ENCODE measurements around the gene LINC01488.

Gene LINC01488

DNA sequence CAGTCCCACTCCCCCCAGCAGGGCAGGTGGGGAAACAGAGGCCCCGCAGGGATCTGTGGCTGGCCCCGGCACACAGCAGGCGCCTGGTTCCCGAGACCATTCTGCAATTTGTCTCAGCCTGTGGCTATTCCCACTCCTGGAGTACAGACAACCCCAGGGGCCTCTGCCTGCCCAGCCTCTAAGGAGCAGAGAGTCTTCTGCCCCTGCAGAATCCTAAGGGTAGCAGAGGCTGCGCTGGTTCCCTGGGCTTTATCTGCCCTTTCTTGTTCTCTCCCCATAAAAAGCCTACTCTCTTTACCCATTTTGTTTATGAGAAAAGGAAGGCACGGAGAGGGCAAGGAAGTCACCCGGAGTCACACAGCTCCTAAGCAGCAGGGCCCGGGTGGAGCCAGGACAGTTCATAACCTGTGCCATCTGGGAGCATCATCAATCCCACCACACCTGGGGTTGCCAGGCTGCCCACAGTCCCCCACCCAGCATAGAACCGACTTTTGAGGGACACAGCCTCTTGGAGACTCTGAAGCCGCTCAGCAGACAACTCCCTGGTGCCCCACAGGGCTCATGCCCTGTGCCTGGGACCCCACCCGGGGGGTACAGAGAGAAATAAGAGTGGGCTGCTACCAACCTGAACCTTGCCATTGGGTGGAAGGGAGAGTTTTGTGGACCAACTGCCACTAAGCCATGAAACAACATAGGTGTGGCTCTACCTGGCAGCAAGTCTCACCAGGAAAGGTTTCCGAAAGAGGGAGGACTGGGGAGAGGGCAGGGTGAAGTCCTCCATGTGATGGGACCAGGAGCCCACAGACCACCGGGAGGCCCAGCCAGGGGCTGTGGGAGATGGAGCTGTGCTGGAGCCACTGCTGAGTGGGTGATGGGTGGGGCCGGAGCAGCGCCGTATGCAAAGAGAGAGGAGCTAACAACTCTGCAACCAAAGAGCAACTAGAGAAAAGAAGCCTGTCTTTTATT lies 17.2 kb upstream of the LINC01488 start:
- no peak for DNase-seq (ENCODE audit: low read depth)

DNA sequence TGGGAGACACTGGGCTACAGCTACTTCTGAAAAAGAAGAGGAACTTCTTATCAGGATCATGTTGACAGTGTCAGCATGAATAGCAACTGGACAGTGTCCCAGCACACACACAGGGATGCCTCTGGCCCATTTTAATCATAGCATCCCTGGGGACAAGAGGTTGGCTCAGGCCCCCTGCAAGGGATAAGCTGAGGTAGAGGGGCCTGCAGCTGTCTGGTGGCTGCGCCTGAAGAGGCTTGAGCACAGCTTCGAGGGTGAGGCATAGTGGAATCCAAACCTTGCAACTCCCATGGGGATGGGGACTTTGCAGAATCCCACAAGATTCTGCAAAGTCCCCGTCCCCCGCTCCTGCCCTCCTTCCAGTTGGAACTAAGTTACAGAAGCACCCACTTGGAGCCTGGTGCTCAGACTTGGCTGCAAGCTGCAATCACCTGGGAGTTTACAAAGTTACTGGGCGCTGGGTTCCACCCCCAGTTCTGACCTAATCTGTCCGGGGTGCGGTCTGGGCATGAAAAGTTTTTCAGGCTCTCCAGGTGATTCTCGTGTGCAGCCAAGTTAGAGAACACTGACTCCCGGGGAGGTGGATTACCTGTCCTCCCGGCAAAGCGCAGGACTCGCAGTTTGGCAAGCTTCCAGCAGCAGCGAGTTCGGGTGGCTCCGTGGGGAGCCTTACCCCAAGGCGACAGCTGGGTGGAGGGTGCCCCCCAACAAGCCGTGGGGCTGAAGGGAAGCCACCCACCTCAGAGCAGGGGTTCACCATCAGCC lies 16.0 kb upstream of the LINC01488 start:
- DNase-seq (ENCODE audit: low read depth) = no peak

DNA sequence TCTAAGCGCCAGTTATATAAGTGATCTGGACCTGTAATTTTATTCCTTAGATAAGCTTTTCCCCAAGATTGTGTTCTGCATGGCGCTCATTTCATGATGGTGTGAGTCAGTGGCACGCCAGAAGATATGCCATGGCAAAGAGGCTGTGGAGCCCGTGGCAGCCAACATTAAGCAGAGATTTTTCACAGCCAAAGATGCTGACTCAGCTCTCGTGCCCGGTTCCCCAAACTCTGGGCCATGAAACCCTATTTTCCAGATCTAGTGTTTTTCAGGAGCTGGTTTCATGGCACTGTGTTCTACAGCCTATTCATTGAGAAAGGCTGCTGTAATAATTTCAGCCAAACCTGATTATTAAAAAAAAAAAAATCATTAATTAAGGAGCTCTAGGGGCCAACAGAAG lies 15.4 kb upstream of the LINC01488 start:
- DNase-seq (ENCODE audit: low read depth) = no peak

DNA sequence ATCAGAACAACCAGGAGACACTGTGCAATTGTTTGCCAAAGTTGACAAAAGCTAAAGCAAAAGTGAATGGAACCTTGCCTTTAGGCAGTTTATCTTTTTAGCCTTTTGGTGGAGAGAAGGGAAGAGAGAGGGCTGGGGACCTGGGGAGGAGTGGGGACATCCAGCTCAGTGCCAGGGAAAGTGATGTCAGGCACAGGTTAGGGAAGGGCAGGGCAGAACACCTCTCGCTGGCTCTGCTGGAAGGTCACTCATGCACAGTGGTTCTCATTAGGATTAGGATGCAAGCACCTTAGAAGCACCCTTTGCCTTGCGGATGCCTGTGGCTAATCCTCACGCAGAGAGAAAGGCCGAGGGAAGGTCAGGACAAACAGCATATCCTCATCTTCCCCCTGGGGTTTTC lies 14.3 kb upstream of the LINC01488 start:
- DNase-seq (ENCODE audit: low read depth) = no peak

DNA sequence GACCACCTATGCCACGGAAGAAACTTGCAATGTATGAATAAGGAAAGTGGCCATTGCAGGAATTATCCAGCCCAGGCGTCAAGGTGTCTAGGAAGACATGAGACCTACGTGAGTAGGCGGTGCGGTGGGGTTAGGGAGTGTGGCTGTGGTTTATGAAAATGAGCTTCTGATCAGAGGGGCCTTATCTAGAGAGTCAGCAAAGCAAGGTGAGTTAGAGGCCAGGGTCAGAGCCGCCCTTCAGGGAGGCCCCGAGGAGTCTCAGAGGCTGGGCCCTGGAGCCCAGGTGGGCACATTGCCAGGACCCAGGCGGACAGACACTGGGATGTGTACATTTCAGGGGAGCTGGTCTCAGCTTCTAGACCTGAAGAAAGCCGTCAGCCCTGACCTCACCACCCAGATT lies 13.8 kb upstream of the LINC01488 start:
- no peak for DNase-seq (ENCODE audit: low read depth)

DNA sequence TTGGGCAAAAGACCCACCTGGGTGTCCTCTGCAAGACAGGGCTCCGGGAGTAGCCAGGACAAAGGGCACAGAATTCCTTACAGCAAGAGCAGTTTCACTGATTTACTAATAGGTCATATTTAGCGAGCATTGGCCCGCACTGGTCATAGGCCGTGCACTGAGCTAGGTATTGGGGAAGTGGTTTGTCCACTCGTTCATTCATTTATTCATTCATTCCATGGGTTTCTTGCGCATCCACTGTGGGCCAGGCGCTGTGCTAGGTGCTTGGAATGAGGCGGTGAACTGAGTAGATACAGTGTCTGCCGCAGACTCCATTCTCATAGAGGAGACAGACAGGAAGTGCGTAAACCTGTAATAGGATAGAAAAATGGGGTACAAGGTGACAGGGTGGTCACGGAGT lies 13.2 kb upstream of the LINC01488 start:
- no peak for DNase-seq (ENCODE audit: low read depth)

DNA sequence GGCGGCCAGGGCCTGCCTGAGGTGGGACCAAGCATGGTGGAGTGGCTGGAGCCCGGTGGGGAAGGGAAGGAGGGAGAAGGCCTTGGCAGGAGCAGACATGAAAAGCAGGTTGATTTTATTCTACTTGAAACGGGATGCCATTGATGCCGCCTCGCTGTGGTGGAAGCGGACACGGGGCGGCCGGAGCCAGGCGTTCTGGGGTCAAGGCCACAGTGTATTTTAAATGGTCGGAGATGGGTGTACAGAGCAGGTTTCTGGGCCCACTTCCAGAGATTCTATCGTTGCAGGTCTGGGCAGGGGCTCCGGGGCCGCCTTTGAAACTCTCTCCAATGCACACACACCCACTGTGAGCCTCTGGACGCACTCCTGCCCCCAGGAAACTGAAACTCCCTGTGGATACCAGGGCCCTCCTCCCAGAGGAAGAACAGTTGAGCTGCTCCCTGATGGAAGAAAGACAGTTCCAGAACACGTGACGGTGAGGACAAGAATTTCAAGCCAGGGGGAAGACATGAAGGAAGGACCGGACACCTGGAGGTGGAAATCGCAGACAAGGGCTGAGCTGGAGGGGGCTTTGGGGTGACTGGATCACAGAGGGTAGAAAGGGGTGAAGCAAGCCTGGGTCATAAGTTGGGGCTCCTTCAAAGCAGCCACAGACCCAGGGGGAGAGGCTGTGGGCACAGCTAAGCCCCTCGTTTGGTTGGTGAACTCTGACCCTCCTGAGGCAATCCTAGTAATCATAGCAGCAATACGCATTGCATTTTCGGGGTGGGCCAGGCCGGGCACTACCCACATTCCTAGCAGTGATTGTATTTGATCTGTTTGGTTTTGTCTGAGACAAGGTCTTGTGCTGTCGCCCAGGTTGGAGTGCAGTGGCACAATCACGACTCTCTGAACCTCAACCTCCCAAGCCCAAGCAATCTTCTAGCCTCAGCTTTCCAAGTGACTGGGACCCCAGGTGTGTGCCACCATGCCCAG lies 12.3 kb upstream of the LINC01488 start:
- no peak for DNase-seq (ENCODE audit: low read depth)

DNA sequence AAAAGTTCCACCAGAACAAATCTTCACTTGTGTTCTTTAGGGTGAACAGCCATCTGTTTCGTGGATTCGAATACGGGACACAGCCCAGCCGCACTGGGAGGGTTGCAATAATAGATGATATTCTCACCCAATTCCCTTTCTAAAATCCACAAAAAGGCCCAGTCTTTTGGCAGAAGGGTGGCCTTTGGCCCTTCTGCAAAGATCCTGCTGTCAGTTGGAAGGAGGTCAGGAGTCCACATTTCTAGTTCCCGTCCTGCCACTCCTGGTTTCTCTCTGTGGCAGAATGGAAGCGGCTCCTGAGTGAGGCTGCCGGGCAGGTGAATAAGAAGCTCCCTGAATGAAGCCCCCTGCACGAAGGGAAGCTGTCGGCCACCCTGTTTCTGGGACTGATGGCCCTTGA lies 11.2 kb upstream of the LINC01488 start:
- no peak for DNase-seq (ENCODE audit: low read depth)

DNA sequence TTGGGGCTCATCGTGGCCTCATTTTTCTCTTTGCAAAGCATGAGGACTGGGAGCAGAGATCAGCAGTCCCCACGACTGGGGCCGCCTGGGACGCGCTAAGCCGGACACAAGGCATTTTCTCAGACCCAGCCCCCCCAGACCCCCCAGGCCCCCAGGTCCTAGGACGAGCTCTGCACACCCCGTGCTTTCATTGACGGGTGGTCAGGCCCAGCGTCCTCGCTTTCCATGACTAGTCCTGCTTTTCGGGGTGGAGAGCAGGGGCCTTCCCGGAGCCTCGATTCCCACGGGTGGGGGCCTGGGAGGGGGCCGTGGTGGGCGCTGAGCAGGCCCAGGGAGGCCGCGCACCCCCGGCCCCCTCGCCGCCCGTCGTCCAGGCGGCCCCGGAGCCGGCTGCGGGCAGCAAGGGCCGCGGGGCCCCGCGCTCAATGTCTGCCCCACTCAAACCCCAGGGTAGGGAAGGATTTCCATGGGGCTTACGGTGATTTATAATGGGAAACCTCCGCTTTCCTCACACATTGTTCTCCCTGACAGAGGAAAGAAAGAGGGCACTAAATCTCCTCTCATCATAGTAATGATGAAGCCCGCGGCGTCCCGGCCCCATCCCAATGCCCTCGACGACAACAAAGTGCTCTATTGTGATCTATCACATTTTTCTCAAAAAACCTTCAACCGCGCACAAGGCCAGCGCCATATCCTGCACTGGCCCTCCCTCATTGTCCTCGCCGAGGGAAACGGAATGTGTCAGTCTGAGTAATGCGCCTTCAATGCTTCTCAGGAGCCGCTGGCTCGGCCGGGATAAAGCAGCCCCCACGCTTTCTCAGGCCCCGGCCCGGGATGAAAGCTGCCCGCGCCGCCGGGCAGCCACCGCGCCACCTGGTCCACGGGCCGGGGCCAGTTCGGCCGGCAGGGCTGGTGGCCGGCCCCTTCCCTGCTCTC lies 10.4 kb upstream of the LINC01488 start:
- DNase-seq (ENCODE audit: low read depth) = no peak

DNA sequence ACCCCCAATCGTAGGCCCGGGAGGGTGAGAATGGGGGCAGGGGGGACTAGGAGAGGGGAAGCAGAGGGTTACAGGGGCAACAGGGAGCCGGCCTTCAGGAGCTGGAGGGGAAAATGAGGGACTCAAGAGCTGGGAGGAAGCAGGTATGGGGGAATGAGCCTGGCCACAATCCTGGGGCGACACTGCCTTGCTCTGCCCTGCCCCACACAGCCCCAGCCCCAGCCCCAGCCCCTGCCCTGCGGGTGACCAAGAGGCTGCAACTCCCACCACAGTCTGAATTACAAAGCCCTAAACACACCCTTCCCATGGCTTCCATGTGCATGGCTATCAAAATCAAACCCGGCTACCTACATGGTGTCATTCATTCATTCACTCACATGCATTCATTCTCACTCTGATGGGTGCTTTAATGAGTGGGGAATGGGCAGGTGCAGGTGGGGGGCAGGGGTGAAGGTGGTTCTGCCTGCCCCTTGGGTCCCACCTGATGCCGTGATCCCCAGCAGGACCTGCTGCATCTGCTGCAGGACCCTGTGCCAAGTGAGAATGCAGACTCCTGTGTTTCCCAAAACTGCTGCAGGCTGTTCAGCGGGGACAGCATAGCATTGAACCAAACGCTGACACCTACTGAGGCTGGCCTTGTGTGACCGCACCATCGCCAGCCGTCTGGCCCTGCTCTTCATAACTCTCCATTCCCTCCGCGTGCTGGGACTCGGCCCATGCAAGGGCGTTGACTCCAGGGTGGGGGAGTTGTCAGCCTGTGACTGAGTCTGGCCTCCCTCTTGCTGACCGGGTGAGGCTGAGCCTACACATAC lies 9.5 kb upstream of the LINC01488 start:
- DNase-seq (ENCODE audit: low read depth) = no peak

DNA sequence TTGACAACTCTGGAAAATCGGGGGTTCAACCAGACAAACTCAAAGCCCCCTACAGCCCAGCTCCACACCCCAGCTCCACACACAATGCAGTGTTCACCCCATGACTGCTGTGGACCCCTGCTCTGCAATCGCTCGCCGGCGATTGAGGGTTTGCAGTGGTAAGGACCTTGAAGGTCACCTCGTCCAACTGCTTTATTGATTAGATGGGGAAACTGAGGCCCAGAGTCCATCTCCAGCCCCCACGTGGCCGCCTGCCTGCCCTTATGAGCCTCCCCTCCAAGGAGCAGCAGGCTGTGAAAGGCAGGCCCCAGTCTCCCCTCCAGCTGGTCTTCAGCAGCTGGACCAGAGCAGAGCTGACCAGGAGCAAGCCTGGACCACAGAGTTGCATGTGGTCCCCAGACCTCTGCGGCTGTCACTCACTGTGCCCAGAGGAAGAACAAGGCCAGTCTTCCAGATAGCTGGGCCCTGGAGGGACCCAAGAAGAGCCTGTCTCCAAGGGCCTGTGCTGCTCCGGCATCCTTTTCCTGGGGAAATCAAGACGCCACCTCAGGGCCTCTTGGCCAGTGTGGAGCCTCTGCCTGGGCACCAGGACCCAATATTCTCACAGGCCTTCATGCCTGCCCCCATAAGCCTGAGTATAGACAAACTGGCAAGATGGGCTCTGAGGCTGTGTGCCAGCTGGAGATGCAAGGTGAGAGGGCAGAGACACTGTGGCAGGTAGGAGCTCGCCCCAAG lies 8.8 kb upstream of the LINC01488 start:
- no peak for DNase-seq (ENCODE audit: low read depth)

DNA sequence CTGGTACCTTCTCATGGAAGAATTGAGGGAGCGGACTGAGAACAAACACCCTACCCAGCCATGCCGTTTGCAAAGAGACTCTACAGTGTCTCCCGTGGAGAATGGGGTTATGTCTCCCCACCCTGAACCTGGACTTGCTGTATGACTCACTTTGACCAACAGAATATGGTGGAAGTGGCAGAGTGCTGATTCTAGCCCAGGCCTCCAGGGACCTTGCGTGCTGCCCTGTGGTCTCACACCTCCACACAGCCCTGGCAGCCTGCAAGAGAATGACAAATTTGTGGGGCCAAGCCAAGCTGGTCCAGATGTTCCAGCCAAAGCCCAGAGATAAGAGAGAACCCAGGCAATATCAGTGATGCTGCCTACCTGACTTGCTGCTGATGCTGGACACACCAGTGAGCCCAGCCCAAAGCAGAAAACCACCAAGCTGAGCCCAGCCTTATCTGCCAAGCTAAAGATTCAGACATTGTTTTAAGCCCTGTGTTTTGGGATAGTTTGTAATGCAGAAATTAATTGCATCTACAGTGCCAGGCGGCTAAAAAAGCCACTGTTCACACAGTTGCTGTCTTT lies 8.1 kb upstream of the LINC01488 start:
- no peak for DNase-seq (ENCODE audit: low read depth)

DNA sequence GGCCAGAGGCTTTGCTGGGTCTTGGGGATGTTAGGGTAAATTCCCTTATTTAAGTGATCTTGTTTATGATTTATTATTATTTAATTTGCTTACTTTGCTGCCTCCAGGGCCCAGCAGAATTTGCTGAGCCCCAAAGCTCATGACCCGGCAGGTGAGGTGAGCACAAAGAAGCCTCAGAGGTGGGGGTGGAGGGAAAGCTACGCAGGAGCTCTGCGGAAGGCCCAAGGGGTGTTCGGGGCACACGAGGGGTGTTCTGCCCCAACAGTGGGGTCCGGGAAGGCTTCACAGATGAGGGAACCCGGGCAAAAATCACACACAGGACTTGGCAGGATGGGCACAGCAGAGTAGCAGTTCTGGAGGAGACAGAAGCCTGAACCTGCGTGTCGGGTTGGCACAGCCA lies 6.7 kb upstream of the LINC01488 start:
- DNase-seq (ENCODE audit: low read depth) = no peak

DNA sequence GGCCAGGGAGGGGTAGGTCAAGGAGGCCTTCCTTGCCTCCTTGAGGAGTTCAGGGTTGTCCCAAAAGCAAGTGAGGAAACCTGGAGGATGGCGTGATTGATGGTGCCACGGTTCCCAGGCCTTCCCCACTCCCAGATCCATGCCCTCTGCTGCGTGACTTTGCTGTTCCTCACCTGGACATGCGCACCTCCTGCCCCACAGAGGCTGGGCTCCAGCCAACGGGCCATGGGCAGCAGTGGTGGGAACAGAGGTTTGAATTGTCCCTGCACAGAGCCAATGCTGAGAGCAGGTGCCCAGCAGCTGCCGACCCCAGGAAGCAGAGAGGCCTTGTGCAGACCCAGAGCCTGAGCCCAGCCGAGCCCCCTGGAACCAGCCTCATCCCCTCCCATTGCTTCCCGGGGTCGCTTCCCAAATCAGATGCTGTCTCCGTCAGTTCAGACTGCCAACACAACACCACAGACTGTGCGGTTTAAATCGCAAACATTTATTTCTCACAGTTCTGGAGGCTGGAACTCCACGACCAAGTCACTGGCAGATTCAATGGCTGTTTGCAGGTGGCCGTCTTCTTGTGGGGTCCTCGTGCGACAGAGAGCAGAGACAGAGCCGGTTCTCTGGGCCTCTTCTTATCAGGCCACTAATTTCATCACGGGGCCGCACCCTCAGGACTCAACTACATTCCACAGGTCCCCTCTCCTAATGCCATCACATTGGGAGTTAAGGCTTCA lies 6.2 kb upstream of the LINC01488 start:
- DNase-seq (ENCODE audit: low read depth) = no peak

DNA sequence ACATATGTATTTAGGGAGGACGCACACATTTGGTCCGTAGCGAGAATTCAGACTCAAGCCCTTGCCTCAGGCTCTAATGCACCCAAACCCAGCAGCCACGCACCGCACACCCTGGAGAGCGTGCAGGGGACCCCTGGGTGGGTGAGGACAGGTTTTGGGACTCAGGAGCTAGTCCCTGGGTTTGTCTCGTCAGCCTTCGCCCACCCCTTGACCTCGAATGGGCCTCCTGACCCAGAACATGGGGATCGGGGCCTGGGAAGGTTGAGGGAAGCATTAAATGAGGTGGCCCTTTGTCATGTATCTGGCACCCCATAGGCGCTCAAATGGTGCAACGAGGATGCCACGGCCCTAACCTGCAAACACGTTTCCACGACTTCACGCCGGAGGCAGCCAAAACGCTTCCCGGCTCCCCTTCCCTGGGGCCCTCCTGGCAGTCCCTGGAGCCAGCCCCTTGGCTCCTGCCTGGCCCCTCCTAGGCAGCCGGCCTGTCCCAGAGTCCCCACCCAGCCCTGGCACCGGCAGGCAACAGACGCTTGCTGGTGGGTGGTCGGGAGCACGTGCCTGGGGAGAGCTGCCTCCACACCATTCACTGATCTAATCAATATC lies 5.5 kb upstream of the LINC01488 start:
- DNase-seq (ENCODE audit: low read depth) = no peak

DNA sequence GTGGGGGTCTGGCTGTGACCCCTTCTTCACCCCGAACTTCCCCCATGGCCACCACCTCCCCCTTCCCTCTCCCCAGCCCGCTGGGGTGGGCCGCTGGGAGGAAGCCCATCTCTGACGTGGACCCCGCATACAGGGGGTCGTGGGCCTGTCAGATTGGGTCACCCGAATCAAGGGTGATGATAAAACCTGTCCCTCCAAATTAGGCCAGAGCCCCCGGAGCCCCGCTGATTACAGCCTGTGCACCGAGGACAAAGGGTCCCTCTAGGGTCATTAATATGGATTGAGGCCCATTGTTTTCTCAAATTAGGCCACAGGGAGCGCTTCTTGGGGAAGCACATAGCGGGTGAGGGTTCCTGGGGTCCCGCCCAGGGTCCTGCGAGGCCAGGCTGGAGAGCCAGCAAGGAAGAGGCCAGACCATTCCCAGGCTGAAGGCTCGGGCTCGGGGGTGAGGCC lies 4.9 kb upstream of the LINC01488 start:
- no peak for DNase-seq (ENCODE audit: low read depth)

DNA sequence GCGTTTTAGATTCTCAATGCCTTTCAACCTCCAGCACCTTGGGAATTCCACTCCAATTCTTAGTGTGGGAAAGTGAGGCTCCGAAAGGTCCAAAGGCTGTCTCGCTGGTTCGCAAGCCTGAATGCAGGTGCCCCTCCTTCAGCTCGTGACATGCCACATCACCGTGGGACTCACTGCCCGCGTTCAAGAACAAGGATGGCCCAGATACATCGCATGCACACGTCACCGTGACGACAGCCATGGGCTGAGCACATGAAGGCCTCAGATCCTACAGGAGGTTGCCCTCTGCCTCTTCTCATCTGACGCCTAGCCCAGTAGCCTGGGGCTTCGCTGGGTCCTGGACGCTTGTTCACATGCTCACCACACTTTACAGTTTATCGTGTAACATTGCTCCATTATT lies 4.4 kb upstream of the LINC01488 start:
- DNase-seq (ENCODE audit: low read depth) = no peak

All from stimulated activated CD8-positive, alpha-beta memory T cell treated with anti-CD3 and anti-CD28 coated beads, Interleukin-12 subunit alpha, Interleukin-12 subunit beta, amount 100 ng/mL, for 1 hour (primary cell).